Ovary (tissue), 9 donors: ENCODE results near the gene KCNK6. TPM values are rescaled to one million over a fixed set of nuclear protein-coding genes. Genes with fewer than 3 reads are reported as not detected.

Experiments used
- DNase-seq, 5 donors: peaks; one replicate each; pipeline ENCODE4 v3.0.0-alpha.2; 2019 to 2020
- H3K27ac ChIP-seq, 2 donors: fragments of 200-600 bp; one replicate each; pipeline versions ENCODE4 v1.5.1 to v1.8.0; 2019 to 2022
- H3K27me3 ChIP-seq: fragments of 200-600 bp; one replicate; pipeline ENCODE4 v1.8.0; 2022
- H3K36me3 ChIP-seq: fragments of 200-600 bp; sonication (generic); one replicate; pipeline ENCODE4 v1.5.1; 2019
- H3K4me1 ChIP-seq: one replicate; pipeline ENCODE4 v1.8.1; 2013; ENCODE audit warnings: mild to moderate bottlenecking, moderate library complexity; ENCODE audit not compliant: insufficient read depth
- H3K4me3 ChIP-seq: fragments of 200-600 bp; sonication (generic); one replicate; pipeline ENCODE4 v1.5.1; 2017
- H3K9me3 ChIP-seq, 2 donors: fragments of 200-600 bp in 1 of 2; sonication (generic) in 1 of 2; one replicate each; pipeline versions ENCODE4 v1.5.1 to v1.8.1; 2013 to 2019; ENCODE audit warnings: mild to moderate bottlenecking in 1 of 2, moderate library complexity in 1 of 2
- EP300 ChIP-seq: sonication (generic); formaldehyde crosslinking; IDR thresholded peaks from one replicate; pipeline ENCODE4 v1.6.1; 2017; ENCODE audit warnings: antibody characterized with exemption
- POLR2A ChIP-seq: fragments of 450-650 bp; IDR thresholded peaks from one replicate; pipeline ENCODE4 v1.6.1; 2017; ENCODE audit warnings: antibody characterized with exemption, mild to moderate bottlenecking, moderate library complexity
- WGBS, 3 donors: extraction: QIAGEN DNeasy Blood & Tissue Kit in 1 of 3; methylation state at CpG; one replicate each; pipeline versions ENCODE4 v1.1.5 to v1.1.7; 2013 to 2017; 5-methylcytosine and 5-hydroxymethylcytosine counted together
- intact Hi-C, 4 donors: fragments of 100-400 bp; cut with DNase I; formaldehyde crosslinking; loops; one replicate each; pipeline versions ENCODE4 v1.11.0 to v1.15.1; 2022 to 2023
- polyA plus RNA-seq, 2 donors: library from polyadenylated mRNA; stranded (reverse); fragments of 200-250 nt in 1 of 2; fragments of 350-450 nt in 1 of 2; fragmentation: Illumina TruSeq in 1 of 2; extraction: RNeasy Lipid Tissue Mini Kit (QIAGEN cat#74804) in 1 of 2; gene quantifications; one replicate each; pipeline ENCODE4 v1.2.3, GENCODE V29; 2013 to 2014
- total RNA-seq, 7 donors: library from RNA; depleted of rRNA in 2 of 7; stranded (reverse); fragments of >200 nt in 2 of 7; fragmentation: NEBNext Ultra II Directional in 3 of 7; extraction: Animal tissue kit (Norgen Biotek cat#: 25700) in 3 of 7; gene quantifications; one replicate each; pipeline versions ENCODE4 v1.1.0 to v1.2.4, GENCODE V29; 2016 to 2023
- TF ChIP-seq, protein P1 (sequence below), 3 donors: fragments of 450-650 bp in 2 of 3; fragments of 200-600 bp in 1 of 3; IDR thresholded peaks; one replicate each; pipeline versions ENCODE4 v1.5.1 to v1.8.0; 2016 to 2022; ENCODE audit warnings: antibody characterized with exemption in 3 of 3, mild to moderate bottlenecking in 1 of 3
- donor health status: DM: no; HTN: no; CAD: no; lungs with moderate emphysema.
- donor health status: DM: no; HTN: no; CAD: no.
- donor health status: Bipolar disorder and iron deficiency.
- donor health status: DM: yes; HTN: yes; CAD: no.
- donor health status: DM: no; HTN: no; CAD: no.
- donor health status: DM: yes; HTN: yes; CAD: no.

KCNK6 gene
- total and polyA plus RNA-seq, 9 donors, result 6.0 to 30.1 (median 16.4) TPM

DNA sequence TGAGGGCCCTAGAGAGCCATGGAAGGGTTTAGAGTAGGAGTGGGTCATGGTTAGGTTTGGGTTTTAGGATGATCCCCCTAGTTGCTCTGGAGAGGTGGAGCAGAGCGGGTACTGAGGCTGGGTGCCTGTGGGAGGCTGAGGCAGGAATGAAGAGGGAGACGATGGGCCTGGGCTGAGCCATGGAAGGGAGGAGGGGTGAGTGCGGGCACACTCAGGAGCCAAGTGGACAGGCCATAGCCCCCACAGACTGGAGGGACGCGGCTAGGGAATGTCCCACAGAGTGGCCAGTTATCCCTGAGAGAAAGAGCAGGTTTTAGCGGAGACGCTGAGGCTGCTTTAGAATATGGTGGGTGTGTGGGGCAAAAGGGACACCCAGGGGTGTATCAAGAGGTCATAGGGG, 10.0 kb downstream of the KCNK6 start:
- no peaks in the 10 kb centered on the region for H3K36me3 ChIP-seq
- H3K9me3 ChIP-seq, result no peaks in the 10 kb centered on the region
- no peak overlapping the region for H3K27ac ChIP-seq
- DNase-seq, result no peak
- no peaks in the 10 kb centered on the region for H3K27me3 ChIP-seq
- intact Hi-C loops, result loop anchor here in 3 of 4 donors (5.0 to 10.0 kb wide), 3 partner anchors 82 to 185 kb away; no protein-coding TSS in a partner anchor
- WGBS, 3 donors, result 92 to 96% (median 94%) methylated on average over 7 of the region's 7 CpGs
- no peaks in the 10 kb centered on the region for H3K4me1 ChIP-seq
- no peak overlapping the region for H3K4me3 ChIP-seq
- TF ChIP-seq, protein P1, sequence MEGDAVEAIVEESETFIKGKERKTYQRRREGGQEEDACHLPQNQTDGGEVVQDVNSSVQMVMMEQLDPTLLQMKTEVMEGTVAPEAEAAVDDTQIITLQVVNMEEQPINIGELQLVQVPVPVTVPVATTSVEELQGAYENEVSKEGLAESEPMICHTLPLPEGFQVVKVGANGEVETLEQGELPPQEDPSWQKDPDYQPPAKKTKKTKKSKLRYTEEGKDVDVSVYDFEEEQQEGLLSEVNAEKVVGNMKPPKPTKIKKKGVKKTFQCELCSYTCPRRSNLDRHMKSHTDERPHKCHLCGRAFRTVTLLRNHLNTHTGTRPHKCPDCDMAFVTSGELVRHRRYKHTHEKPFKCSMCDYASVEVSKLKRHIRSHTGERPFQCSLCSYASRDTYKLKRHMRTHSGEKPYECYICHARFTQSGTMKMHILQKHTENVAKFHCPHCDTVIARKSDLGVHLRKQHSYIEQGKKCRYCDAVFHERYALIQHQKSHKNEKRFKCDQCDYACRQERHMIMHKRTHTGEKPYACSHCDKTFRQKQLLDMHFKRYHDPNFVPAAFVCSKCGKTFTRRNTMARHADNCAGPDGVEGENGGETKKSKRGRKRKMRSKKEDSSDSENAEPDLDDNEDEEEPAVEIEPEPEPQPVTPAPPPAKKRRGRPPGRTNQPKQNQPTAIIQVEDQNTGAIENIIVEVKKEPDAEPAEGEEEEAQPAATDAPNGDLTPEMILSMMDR (IDR thresholded peaks at IDR 0.05), result no peak
- TF ChIP-seq EP300 (no peak), POLR2A (no peak)

DNA sequence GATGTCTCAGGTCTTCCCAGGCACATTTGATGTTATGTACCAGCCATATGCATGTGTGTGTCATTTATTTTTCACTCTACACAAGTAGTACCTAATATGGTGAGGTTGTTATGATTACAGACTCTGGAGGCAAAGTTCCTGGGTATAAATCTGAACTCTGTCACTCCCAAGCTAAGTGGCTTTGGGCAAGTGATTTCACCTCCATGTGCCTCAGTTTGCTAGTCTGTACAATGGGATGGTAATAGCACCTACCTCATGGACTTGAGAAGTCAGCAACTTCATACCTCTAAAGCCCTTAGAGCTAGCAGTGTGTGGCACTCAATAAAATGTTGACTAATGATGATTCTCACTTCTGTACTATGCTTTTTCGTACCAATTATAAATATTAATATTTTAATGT, 12.1 kb downstream of the KCNK6 start:
- WGBS, 3 donors, result 88 to 92% (median 91%) methylated on average over 1 of the region's 1 CpG
- no peaks in the 10 kb centered on the region for H3K36me3 ChIP-seq
- DNase-seq, result no peak
- TF ChIP-seq POLR2A (no peak), EP300 (no peak)
- TF ChIP-seq, protein P1 (IDR thresholded peaks at IDR 0.05), result no peak
- H3K27ac ChIP-seq, result no peak overlapping the region
- no peak overlapping the region for H3K4me3 ChIP-seq
- no peaks in the 10 kb centered on the region for H3K27me3 ChIP-seq
- H3K4me1 ChIP-seq, result peaks cover 2% of the 10 kb centered on the region
- no peaks in the 10 kb centered on the region for H3K9me3 ChIP-seq
- intact Hi-C loops, result loop anchor here in 3 of 4 donors (5.0 to 10.0 kb wide), 3 partner anchors 84 to 187 kb away; no protein-coding TSS in a partner anchor

DNA sequence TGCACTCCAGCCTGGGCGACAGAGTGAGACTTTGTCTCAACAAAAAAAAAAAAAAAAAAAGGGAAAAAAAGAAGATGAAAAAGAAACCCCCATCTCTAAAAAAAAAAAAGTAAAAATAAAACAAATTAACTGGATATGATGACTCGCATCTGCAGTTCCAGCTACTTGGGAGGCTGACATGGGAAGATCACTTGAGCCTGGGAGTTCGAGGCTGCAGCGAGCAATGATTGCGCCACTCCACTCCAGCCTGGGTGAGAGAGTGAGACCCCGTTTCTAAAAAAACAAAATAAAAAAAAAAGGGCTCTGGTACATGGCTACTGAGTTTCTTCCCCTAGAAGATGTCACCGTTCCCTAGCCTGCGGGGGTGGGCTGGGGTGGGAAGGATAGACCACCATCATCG, 13.6 kb downstream of the KCNK6 start:
- Histone ChIP-seq H3K9me3 (no peaks in the 10 kb centered on the region), H3K27me3 (no peaks in the 10 kb centered on the region), H3K4me3 (no peak overlapping the region), H3K36me3 (no peaks in the 10 kb centered on the region), H3K27ac (no peak overlapping the region), H3K4me1 (peaks cover 2% of the 10 kb centered on the region)
- intact Hi-C loops, result loop anchor here (1.0 to 10.0 kb wide), 4 partner anchors 86 to 188 kb away; no protein-coding TSS in a partner anchor
- WGBS, 3 donors, result 77 to 81% (median 78%) methylated on average over 9 of the region's 9 CpGs
- TF ChIP-seq, protein P1 (IDR thresholded peaks at IDR 0.05), result no peak
- TF ChIP-seq EP300 (no peak), POLR2A (no peak)
- no peak for DNase-seq

DNA sequence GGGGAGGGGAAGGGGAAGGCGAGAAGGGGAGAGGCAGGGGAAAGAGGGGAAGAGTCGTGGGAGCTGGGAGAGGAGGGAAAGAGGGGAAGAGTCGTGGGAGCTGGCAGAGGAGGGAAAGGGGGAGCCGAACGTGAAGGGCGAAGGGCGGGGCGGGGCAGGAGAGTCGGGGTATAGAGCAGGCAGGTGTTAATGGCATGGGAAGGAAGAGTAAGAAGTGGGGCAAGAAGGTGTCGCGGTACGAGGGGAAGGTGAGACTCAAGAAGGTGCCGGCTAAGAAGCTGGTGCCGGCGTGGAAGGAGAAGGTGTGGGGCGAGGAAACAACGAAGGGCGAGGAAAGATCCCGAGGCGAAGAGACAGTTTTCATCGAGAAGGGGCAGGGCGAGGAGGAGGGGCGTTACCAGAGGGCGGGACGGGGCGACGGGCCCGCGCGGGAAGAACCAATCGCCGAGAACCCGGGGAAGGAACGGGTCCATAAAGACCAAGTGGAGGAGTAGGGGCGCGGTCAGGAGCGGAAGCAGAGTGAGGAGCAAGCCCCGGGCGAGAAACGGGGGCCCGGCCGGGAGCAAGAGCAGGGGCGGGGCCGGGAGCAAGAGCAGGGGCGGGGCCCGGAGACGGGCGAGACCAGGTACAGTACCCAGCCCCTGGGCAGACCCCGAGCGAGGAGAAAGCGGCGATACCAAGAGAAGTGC, 16.4 kb downstream of the KCNK6 start:
- TF ChIP-seq, protein P1 (IDR thresholded peaks at IDR 0.05), result no peak
- TF ChIP-seq POLR2A (peak; percentile 54), EP300 (no peak)
- Histone ChIP-seq H3K4me1 (peaks cover 2% of the 10 kb centered on the region), H3K27me3 (no peaks in the 10 kb centered on the region), H3K9me3 (no peaks in the 10 kb centered on the region), H3K36me3 (no peaks in the 10 kb centered on the region), H3K4me3 (peak overlapping the region; percentile 54), H3K27ac (peak overlapping the region; percentile 82 to 86)
- peak; percentile 92 to 96 (median 93) for DNase-seq
- WGBS, 3 donors, result 0 to 1% (median 1%) methylated on average over 52 of the region's 52 CpGs
- intact Hi-C loops, result loop anchor here in 2 of 4 donors (5.0 to 10.0 kb wide), 2 partner anchors 36 to 191 kb away; partner anchors contain the start of gene PSMD8 (in 1 of the 2)
